ENCODE measurements around the gene OAF. TPM values are rescaled to one million over a fixed set of nuclear protein-coding genes. Genes with fewer than 3 reads are reported as not detected.

OAF gene
- total and polyA plus RNA-seq, 2 experiments from 2014 or later = 1.1 to 3.0 TPM

- Histone ChIP-seq H3K9me2 (ENCODE audit: insufficient read depth) (no peaks in the 10 kb centered on the region), H3K36me3 (ENCODE audit: insufficient read depth) (no peaks in the 10 kb centered on the region), H3K79me2 (replicated peaks; ENCODE audit: insufficient read depth) (no peaks in the 10 kb centered on the region), H4K20me1 (replicated peaks; ENCODE audit: insufficient read depth) (no peaks in the 10 kb centered on the region), H3K27ac (ENCODE audit: low read depth) (no peak within 1 kb of the TSS), H2AFZ (peak within 1 kb of the TSS; percentile 80; the same call in 1 of the 2 replicates), H3K4me1 (ENCODE audit: insufficient read depth) (peaks cover 16% of the 10 kb centered on the region), H3K4me2 (peak within 1 kb of the TSS; percentile 97), H3K27me3 (ENCODE audit: insufficient read depth) (peaks cover 45% of the 10 kb centered on the region), H3F3A (replicated peaks; ENCODE audit: low read depth) (no peaks in the 10 kb centered on the region), H3K4me3 (peak within 1 kb of the TSS; percentile 63)
- Mint-ChIP-seq H3K4me1 (peaks cover 31% of the 10 kb centered on the region), H3K36me3 (ENCODE audit: low read depth) (no peaks in the 10 kb centered on the region; the same call in 2 of the 3 replicates), H3K27ac (no peak within 1 kb of the TSS), H3K27me3 (ENCODE audit: insufficient read depth, low read depth, poor library complexity) (peaks cover 36% of the 10 kb centered on the region), H3K9me3 (no peaks in the 10 kb centered on the region), H3K4me3 (peak within 1 kb of the TSS; percentile 68)
- TF ChIP-seq CTCF (conservative IDR thresholded peaks at IDR 0.05; ENCODE audit: low read depth in 2 of 2) = peak; percentile 63 to 72
- TF ChIP-seq ETS1 (IDR thresholded peaks at IDR 0.05) = no peak
- TF ChIP-seq ZNF114 (CRISPR knock-in tag; IDR thresholded peaks at IDR 0.05) = no peak
- TF ChIP-seq POLR2AphosphoS5 (IDR thresholded peaks at IDR 0.05; ENCODE audit: low read depth) = no peak
- DNase-seq (ENCODE audit: low spot score) (peak; percentile 70), ATAC-seq (peak; percentile 57)
Observed at GRCh38 chr11:120239713-120240640, 29.1 kb downstream of the OAF start, which contains the start of gene POU2F3. Gene POU2F3 (plus strand): TSS chr11:120240140. CDS start chr11:120240344, 204 bp downstream.

- Mint-ChIP-seq H3K36me3 (ENCODE audit: low read depth) (no peaks in the 10 kb centered on the region; the same call in 2 of the 3 replicates), H3K4me3 (peak overlapping the region; percentile 68; the same call in 1 of the 3 replicates), H3K27ac (no peak overlapping the region), H3K9me3 (no peaks in the 10 kb centered on the region), H3K27me3 (ENCODE audit: insufficient read depth, low read depth, poor library complexity) (peaks cover 41% of the 10 kb centered on the region), H3K4me1 (peaks cover 31% of the 10 kb centered on the region)
- no peak overlapping the region for H3K4me3 ChIP-seq
- H3K79me2 ChIP-seq (replicated peaks; ENCODE audit: insufficient read depth) = no peaks in the 10 kb centered on the region
- H2AFZ ChIP-seq = no peak overlapping the region
- H3F3A ChIP-seq (replicated peaks; ENCODE audit: low read depth) = no peaks in the 10 kb centered on the region
- no peak overlapping the region for H3K27ac ChIP-seq (ENCODE audit: low read depth)
- peak overlapping the region; percentile 97; the same call in 1 of the 2 replicates for H3K4me2 ChIP-seq
- no peaks in the 10 kb centered on the region for H3K36me3 ChIP-seq (ENCODE audit: insufficient read depth)
- no peak for DNase-seq (ENCODE audit: low spot score)
- TF ChIP-seq ZNF331 (CRISPR knock-in tag; IDR thresholded peaks at IDR 0.05; ENCODE audit: low read depth) (no peak), NANOG (IDR thresholded peaks at IDR 0.05; ENCODE audit: borderline replicate concordance) (no peak), ZNF462 (CRISPR knock-in tag; IDR thresholded peaks at IDR 0.05) (no peak), POLR2AphosphoS5 (IDR thresholded peaks at IDR 0.05; ENCODE audit: low read depth) (no peak)
- H3K9me2 ChIP-seq (ENCODE audit: insufficient read depth) = no peaks in the 10 kb centered on the region
- H3K4me1 ChIP-seq (ENCODE audit: insufficient read depth) = peaks cover 22% of the 10 kb centered on the region
- ATAC-seq = no peak
- peaks cover 45% of the 10 kb centered on the region for H3K27me3 ChIP-seq (ENCODE audit: insufficient read depth)
- no peaks in the 10 kb centered on the region for H4K20me1 ChIP-seq (replicated peaks; ENCODE audit: insufficient read depth)
Observed at GRCh38 chr11:120240866-120241265, 30.0 kb downstream of the OAF start.

Measured in GM23338 (cell line).